Small intestine (tissue), 7 donors: Measurements from ENCODE around the gene RBMS3. TPM values are rescaled to one million over a fixed set of nuclear protein-coding genes. Genes with fewer than 3 reads are reported as not detected.

ENCODE experiments used
- DNase-seq, 2 donors: peaks; one replicate each; pipeline versions ENCODE4 v3.0.0 to v3.0.0-alpha.2; 2013
- FAIRE-seq: peaks from 2 replicates; lab custom pipeline; 2012; peaks lifted over from hg19 to GRCh38; lab: Jason Lieb, UNC
- H3K27ac ChIP-seq, 3 donors: one replicate each; pipeline ENCODE4 v1.5.1; 2013; ENCODE audit warnings: low read length in 2 of 3, mild to moderate bottlenecking in 2 of 3, control low read depth in 1 of 3, inconsistent platforms in 1 of 3, low read depth in 1 of 3, moderate library complexity in 1 of 3
- H3K27me3 ChIP-seq, 3 donors: one replicate each; pipeline ENCODE4 v1.6.1; 2013; ENCODE audit warnings: low read length in 3 of 3, inconsistent platforms in 1 of 3; ENCODE audit not compliant: control insufficient read depth in 3 of 3, insufficient read depth in 3 of 3
- H3K36me3 ChIP-seq, 3 donors: one replicate each; pipeline ENCODE4 v1.6.1; 2013; ENCODE audit warnings: low read length in 3 of 3, inconsistent platforms in 1 of 3, low read depth in 1 of 3, mild to moderate bottlenecking in 1 of 3, moderate library complexity in 1 of 3; ENCODE audit not compliant: control insufficient read depth in 3 of 3, insufficient read depth in 2 of 3
- H3K4me1 ChIP-seq, 3 donors: one replicate each; pipeline ENCODE4 v1.6.1; 2013; ENCODE audit warnings: low read length in 2 of 3, inconsistent platforms in 1 of 3, low read depth in 1 of 3, mild to moderate bottlenecking in 1 of 3, moderate library complexity in 1 of 3; ENCODE audit not compliant: control insufficient read depth in 3 of 3, insufficient read depth in 2 of 3
- H3K4me3 ChIP-seq, 3 donors: one replicate each; pipeline ENCODE4 v1.5.1; 2013; ENCODE audit warnings: low read length in 3 of 3, control low read depth in 1 of 3, inconsistent platforms in 1 of 3, low read depth in 1 of 3, mild to moderate bottlenecking in 1 of 3, moderate library complexity in 1 of 3
- H3K9me3 ChIP-seq, 2 donors: one replicate each; pipeline ENCODE4 v1.6.1; 2013; ENCODE audit warnings: low read depth in 1 of 2, low read length in 1 of 2; ENCODE audit not compliant: control insufficient read depth in 2 of 2, insufficient read depth in 1 of 2
- WGBS, 3 donors: extraction: QIAGEN DNeasy Blood & Tissue Kit; methylation state at CpG; one replicate each; pipeline ENCODE4 v1.1.7; 2013; 5-methylcytosine and 5-hydroxymethylcytosine counted together
- polyA plus RNA-seq, 4 donors: library from polyadenylated mRNA; stranded (reverse) in 3 of 4; unstranded in 1 of 4; fragments of 200-250 nt in 3 of 4; fragments of 120-200 nt in 1 of 4; gene quantifications; one replicate each; pipeline versions ENCODE4 v1.2.1 to v1.2.3, GENCODE V29; 2013
- donor health status: healthy with polysubstance abuse.
- donor health status: control.
- donor health status: control.
- donor health status: Bipolar disorder and iron deficiency.
- donor health status: healthy.

Gene RBMS3
- polyA plus RNA-seq, 4 donors, result 0.81 to 6.4 (median 4.8) TPM; not detected in 1

- Histone ChIP-seq H3K4me3 (no peak overlapping the region), H3K9me3 (no peaks in the 10 kb centered on the region), H3K27ac (no peak overlapping the region), H3K36me3 (no peaks in the 10 kb centered on the region), H3K27me3 (no peaks in the 10 kb centered on the region), H3K4me1 (no peaks in the 10 kb centered on the region)
- FAIRE-seq (no peak), DNase-seq (no peak)
- 33 to 46% (median 45%) methylated on average over 1 of the region's 1 CpG for WGBS, 3 donors
Observed at GRCh38 chr3:29430558-29430971, 149.7 kb downstream of the RBMS3 start.

- FAIRE-seq (no peak), DNase-seq (no peak)
- Histone ChIP-seq H3K4me3 (no peak overlapping the region), H3K27me3 (no peaks in the 10 kb centered on the region), H3K9me3 (no peaks in the 10 kb centered on the region), H3K36me3 (no peaks in the 10 kb centered on the region), H3K27ac (no peak overlapping the region), H3K4me1 (peaks cover 0 to 6% (median 2%) of the 10 kb centered on the region in 3 donors)
Observed at GRCh38 chr3:29436612-29437323, 155.9 kb downstream of the RBMS3 start.

DNA sequence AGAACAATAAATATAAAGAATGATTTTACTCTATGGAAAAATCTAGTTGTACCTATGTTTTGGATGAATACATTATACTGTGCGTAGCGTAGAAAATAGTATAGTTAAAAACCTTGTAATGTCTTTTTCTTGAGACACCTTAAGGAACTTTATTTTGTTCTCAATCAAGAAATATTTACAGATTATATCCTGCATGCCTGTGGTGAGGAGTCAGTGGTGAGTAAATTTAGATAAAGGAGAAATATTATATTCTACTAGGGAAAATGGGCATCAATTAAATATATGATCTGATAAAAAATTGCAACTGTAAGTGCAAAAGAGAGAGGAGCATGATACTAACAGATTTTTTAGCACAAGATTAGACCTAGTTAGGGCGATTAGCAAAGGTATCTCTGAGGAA lies 157.7 kb downstream of the RBMS3 start:
- Histone ChIP-seq H3K4me1 (peaks cover 0 to 6% (median 2%) of the 10 kb centered on the region in 3 donors), H3K27me3 (no peaks in the 10 kb centered on the region), H3K36me3 (no peaks in the 10 kb centered on the region), H3K9me3 (no peaks in the 10 kb centered on the region), H3K4me3 (no peak overlapping the region), H3K27ac (no peak overlapping the region)
- no peak for DNase-seq
- 88 to 89% (median 88%) methylated on average over 3 of the region's 3 CpGs for WGBS, 3 donors
- no peak for FAIRE-seq

- H3K27me3 ChIP-seq, result no peaks in the 10 kb centered on the region
- DNase-seq (peak; percentile 3 to 13), FAIRE-seq (no peak)
- H3K36me3 ChIP-seq, result no peaks in the 10 kb centered on the region
- 7 to 28% (median 15%) methylated on average over 13 of the region's 13 CpGs for WGBS, 3 donors
- no peak overlapping the region for H3K4me3 ChIP-seq
- peaks cover 0 to 6% (median 2%) of the 10 kb centered on the region in 3 donors for H3K4me1 ChIP-seq
- H3K9me3 ChIP-seq, result no peaks in the 10 kb centered on the region
- H3K27ac ChIP-seq, result no peak overlapping the region
Observed at GRCh38 chr3:29440413-29441305, 159.8 kb downstream of the RBMS3 start.

GRCh38 chr3:29441422-29441821 lies 160.6 kb downstream of the RBMS3 start:
- Histone ChIP-seq H3K4me1 (peaks cover 0 to 6% (median 2%) of the 10 kb centered on the region in 3 donors), H3K27ac (no peak overlapping the region), H3K36me3 (no peaks in the 10 kb centered on the region), H3K27me3 (no peaks in the 10 kb centered on the region), H3K4me3 (no peak overlapping the region), H3K9me3 (no peaks in the 10 kb centered on the region)
- FAIRE-seq, result no peak
- 44 to 79% (median 51%) methylated on average over 3 of the region's 3 CpGs for WGBS, 3 donors
- no peak for DNase-seq

DNA sequence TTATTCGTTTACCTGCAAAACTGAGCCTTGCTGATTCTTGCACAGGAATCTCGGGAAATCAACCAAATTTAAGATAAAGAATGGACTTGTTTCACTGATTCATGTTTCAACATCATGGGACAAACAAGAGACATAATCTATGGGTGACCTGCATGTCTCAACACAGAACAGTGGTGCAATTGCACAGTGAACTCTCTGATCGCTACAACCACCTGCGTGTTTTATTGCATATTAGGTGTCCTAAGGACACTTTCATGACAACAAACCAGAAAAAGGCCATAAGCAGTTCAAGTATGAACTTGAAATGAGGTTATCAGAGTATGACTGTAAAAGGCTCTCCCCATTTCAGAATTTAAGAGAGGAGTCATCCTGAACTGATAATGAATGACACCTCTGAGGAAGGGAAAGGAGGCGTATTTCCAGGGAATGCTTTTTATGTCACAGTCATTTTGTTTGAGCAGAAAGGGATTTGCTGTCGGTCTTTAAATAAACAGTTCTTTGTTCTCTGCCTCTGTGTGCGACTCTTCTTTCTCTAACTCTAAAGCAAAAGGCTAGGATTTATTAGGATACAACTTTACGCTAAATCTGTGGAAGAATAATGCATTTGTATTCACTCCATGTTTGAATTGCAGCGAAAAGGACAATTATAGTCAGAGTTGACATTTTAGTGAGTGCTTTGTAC lies 167.2 kb downstream of the RBMS3 start:
- H3K4me1 ChIP-seq, result no peaks in the 10 kb centered on the region
- FAIRE-seq (no peak), DNase-seq (peak in 1 of 2 donors; percentile 5)
- no peaks in the 10 kb centered on the region for H3K36me3 ChIP-seq
- H3K4me3 ChIP-seq, result no peak overlapping the region
- H3K27me3 ChIP-seq, result no peaks in the 10 kb centered on the region
- H3K9me3 ChIP-seq, result no peaks in the 10 kb centered on the region
- 40 to 70% (median 54%) methylated on average over 9 of the region's 9 CpGs for WGBS, 3 donors
- no peak overlapping the region for H3K27ac ChIP-seq

DNA sequence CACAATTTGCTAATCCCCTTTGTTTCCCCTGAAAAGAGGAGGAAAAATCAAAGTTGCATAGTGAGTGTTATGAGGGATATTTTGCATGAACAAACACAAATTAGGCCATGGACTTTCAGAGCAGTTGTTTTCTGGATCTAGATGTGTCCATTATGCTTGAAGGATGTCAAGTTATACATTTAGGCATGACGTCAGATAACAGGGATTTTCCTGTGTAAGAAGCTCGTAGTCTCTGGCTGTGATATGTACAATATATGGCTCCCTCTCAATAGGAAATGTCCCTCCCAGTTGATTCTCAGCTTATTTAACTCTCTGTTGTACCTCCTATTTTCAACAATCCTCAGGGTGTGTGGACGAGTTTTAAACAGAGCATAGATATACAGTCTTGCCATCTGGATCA lies 171.0 kb downstream of the RBMS3 start:
- Histone ChIP-seq H3K27me3 (no peaks in the 10 kb centered on the region), H3K4me3 (no peak overlapping the region), H3K36me3 (no peaks in the 10 kb centered on the region), H3K9me3 (no peaks in the 10 kb centered on the region), H3K4me1 (peaks cover 0 to 4% (median 0%) of the 10 kb centered on the region in 3 donors), H3K27ac (no peak overlapping the region)
- FAIRE-seq (no peak), DNase-seq (no peak)
- WGBS, 3 donors, result 59 to 66% (median 66%) methylated on average over 3 of the region's 3 CpGs

DNA sequence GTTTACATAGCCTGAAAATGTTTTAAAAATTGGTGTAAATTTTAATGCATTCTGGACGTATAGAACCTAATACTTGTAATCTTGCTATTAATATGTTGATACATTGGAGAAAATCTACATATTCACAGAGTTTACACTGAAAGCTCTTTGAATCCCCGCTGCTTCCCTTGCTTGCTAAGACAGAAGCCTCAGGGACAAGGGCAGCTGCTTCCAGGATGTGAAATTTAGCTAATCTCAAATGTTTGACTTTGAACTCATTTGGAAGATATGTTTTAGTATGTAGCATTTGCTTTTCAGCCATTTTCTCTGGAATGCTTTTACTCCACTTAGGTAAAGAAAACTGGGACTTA lies 172.0 kb downstream of the RBMS3 start:
- H3K4me3 ChIP-seq, result no peak overlapping the region
- no peak overlapping the region for H3K27ac ChIP-seq
- H3K36me3 ChIP-seq, result no peaks in the 10 kb centered on the region
- no peak for FAIRE-seq
- H3K27me3 ChIP-seq, result no peaks in the 10 kb centered on the region
- H3K9me3 ChIP-seq, result no peaks in the 10 kb centered on the region
- H3K4me1 ChIP-seq, result peaks cover 0 to 4% (median 0%) of the 10 kb centered on the region in 3 donors
- WGBS, 3 donors, result 28 to 56% (median 33%) methylated on average over 2 of the region's 2 CpGs
- no peak for DNase-seq
